Measurements from ENCODE around the gene ARHGAP26.

The ARHGAP26 gene

DNA sequence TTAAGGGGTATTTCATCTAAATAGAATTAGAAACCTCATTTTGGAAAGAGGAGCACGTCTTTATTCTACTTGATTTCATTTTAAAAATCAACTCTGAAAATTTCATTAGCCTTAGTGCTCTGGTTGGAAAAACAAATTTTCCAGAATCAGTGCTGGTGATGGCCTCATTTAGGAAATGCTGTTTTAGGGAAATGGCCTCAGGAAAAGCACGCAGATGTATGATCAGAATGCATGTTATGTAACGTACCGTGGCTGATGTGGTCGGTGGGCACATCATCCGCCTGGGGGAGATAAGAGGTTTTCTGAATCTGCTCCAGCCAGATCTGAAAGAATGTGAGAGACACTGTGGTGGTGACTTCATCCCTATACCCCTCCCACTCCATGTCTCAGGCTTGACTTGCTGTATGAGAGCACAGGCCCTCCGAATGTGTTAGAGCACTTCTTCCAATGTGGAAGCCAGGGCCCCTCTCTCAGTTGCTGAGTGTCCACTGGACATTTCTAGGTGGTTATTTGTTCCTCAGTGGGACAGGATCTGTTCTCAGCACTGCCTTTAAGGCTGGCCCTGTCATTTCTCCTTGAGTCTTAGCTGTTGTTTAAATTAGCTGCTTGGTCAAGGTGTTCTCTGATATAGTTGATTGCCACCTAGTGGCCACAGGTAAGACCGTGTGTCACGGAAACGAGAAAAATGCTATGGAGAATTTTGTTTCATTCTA, 96.5 kb downstream of the ARHGAP26 start:
- no peak overlapping the region for H3K4me2 ChIP-seq
- no peak overlapping the region for H3K9ac ChIP-seq
- no peaks in the 10 kb centered on the region for H3K27me3 ChIP-seq (ENCODE audit: insufficient read depth, low read depth)
- H3K36me3 ChIP-seq (ENCODE audit: insufficient read depth): no peaks in the 10 kb centered on the region
- no peaks in the 10 kb centered on the region for H3K4me1 ChIP-seq (ENCODE audit: low read depth, poor library complexity, severe bottlenecking)
- no peaks in the 10 kb centered on the region for H4K20me1 ChIP-seq (ENCODE audit: insufficient read depth)
- no peak overlapping the region for H3K27ac ChIP-seq
- H3K4me3 ChIP-seq (IDR thresholded peaks at IDR 0.05; ENCODE audit: insufficient read depth, low read depth, low read length): no peak overlapping the region
- H2AFZ ChIP-seq (ENCODE audit: low read depth): no peak overlapping the region
- no peaks in the 10 kb centered on the region for H3K79me2 ChIP-seq (ENCODE audit: insufficient read depth, low read depth)
- TF ChIP-seq, protein P1, sequence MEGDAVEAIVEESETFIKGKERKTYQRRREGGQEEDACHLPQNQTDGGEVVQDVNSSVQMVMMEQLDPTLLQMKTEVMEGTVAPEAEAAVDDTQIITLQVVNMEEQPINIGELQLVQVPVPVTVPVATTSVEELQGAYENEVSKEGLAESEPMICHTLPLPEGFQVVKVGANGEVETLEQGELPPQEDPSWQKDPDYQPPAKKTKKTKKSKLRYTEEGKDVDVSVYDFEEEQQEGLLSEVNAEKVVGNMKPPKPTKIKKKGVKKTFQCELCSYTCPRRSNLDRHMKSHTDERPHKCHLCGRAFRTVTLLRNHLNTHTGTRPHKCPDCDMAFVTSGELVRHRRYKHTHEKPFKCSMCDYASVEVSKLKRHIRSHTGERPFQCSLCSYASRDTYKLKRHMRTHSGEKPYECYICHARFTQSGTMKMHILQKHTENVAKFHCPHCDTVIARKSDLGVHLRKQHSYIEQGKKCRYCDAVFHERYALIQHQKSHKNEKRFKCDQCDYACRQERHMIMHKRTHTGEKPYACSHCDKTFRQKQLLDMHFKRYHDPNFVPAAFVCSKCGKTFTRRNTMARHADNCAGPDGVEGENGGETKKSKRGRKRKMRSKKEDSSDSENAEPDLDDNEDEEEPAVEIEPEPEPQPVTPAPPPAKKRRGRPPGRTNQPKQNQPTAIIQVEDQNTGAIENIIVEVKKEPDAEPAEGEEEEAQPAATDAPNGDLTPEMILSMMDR (conservative IDR thresholded peaks at IDR 0.05; ENCODE audit: low read depth, low read length): peak; percentile 84

GRCh38 chr5:142869886-142870285, 99.7 kb downstream of the ARHGAP26 start:
- H3K4me2 ChIP-seq: no peak overlapping the region
- H3K27me3 ChIP-seq (ENCODE audit: insufficient read depth, low read depth): no peaks in the 10 kb centered on the region
- TF ChIP-seq, protein P1 (conservative IDR thresholded peaks at IDR 0.05; ENCODE audit: low read depth, low read length): no peak
- H3K4me1 ChIP-seq (ENCODE audit: low read depth, poor library complexity, severe bottlenecking): no peaks in the 10 kb centered on the region
- no peak overlapping the region for H3K27ac ChIP-seq
- H3K9ac ChIP-seq: no peak overlapping the region
- H3K36me3 ChIP-seq (ENCODE audit: insufficient read depth): no peaks in the 10 kb centered on the region
- H3K79me2 ChIP-seq (ENCODE audit: insufficient read depth, low read depth): no peaks in the 10 kb centered on the region
- no peak overlapping the region for H2AFZ ChIP-seq (ENCODE audit: low read depth)
- H3K4me3 ChIP-seq (IDR thresholded peaks at IDR 0.05; ENCODE audit: insufficient read depth, low read depth, low read length): no peak overlapping the region
- H4K20me1 ChIP-seq (ENCODE audit: insufficient read depth): no peaks in the 10 kb centered on the region

DNA sequence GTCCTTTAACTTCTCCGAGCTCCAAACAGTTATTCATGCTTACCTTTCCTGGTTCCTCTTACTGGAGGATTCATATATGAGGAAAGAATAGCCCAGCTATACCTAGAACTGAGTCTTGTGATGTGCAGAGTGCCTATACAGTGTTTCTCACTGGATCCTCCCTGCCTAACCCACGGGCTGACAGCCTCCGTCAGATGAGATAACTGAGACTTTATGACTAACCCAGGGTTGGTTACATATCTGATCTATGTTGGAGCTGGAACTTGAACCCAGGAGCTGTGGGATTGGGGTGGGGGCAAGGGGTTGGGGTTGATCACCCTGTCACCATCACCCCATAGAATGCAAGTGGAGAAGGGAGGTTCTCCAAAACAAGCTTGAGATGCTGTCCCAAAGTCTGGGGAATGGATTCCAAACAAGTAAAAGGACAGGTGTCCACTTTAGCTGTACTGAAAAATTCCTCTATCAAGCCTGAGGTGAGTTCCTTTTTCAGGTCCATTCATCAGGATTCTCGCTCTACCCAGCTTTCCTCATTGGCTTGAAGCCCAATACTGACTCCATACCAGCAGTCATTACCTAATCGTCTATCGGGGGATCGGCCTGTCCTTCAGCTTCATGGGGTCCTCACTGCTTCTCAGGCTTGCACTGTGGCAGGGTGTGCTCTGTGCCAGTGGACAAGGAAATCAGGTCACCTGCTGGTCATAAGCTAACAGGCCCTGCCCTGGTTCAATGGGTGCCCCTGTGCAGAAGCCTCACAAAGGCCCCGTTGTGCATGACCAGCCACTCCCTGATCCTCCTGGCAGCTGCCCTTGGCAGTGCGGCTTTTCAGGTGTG, 100.6 kb downstream of the ARHGAP26 start:
- Histone ChIP-seq H3K27me3 (ENCODE audit: insufficient read depth, low read depth) (no peaks in the 10 kb centered on the region), H2AFZ (ENCODE audit: low read depth) (no peak overlapping the region), H3K9ac (no peak overlapping the region), H3K36me3 (ENCODE audit: insufficient read depth) (no peaks in the 10 kb centered on the region), H3K79me2 (ENCODE audit: insufficient read depth, low read depth) (no peaks in the 10 kb centered on the region), H3K27ac (no peak overlapping the region), H3K4me3 (IDR thresholded peaks at IDR 0.05; ENCODE audit: insufficient read depth, low read depth, low read length) (no peak overlapping the region), H3K4me1 (ENCODE audit: low read depth, poor library complexity, severe bottlenecking) (no peaks in the 10 kb centered on the region), H4K20me1 (ENCODE audit: insufficient read depth) (no peaks in the 10 kb centered on the region), H3K4me2 (no peak overlapping the region)
- TF ChIP-seq, protein P1 (conservative IDR thresholded peaks at IDR 0.05; ENCODE audit: low read depth, low read length): no peak

GRCh38 chr5:142871363-142872193, 101.4 kb downstream of the ARHGAP26 start:
- no peak overlapping the region for H3K4me3 ChIP-seq (IDR thresholded peaks at IDR 0.05; ENCODE audit: insufficient read depth, low read depth, low read length)
- no peaks in the 10 kb centered on the region for H3K27me3 ChIP-seq (ENCODE audit: insufficient read depth, low read depth)
- no peak overlapping the region for H3K9ac ChIP-seq
- TF ChIP-seq, protein P1 (conservative IDR thresholded peaks at IDR 0.05; ENCODE audit: low read depth, low read length): no peak
- no peaks in the 10 kb centered on the region for H3K4me1 ChIP-seq (ENCODE audit: low read depth, poor library complexity, severe bottlenecking)
- H3K4me2 ChIP-seq: no peak overlapping the region
- H3K79me2 ChIP-seq (ENCODE audit: insufficient read depth, low read depth): no peaks in the 10 kb centered on the region
- no peak overlapping the region for H2AFZ ChIP-seq (ENCODE audit: low read depth)
- H3K27ac ChIP-seq: no peak overlapping the region
- H3K36me3 ChIP-seq (ENCODE audit: insufficient read depth): no peaks in the 10 kb centered on the region
- no peaks in the 10 kb centered on the region for H4K20me1 ChIP-seq (ENCODE audit: insufficient read depth)
